ENCODE data around the gene PARP3.
A peak's percentile ranks its signal among the peaks of the same experiment; 100 is the strongest.
"Not testable (repeated sequence)": the region's sequence is repeated elsewhere in the genome, so short reads cannot be mapped to it uniquely, and the experiment has no call there.

Gene PARP3

GRCh38 chr3:51941798-51942602 lies at the start of gene PARP3, which contains the start of gene RRP9:
TSS of gene PARP3 (plus strand) at chr3:51942363. CDS start at chr3:51943356, 993 bp downstream.
TSS of gene RRP9 (minus strand) at chr3:51941904. CDS start at chr3:51941867, 37 bp downstream.
- in situ Hi-C loops (cut with MboI; ENCODE audit: low sequenced_read_pairs), result no loop called here
- H3K4me1 ChIP-seq, result peaks cover 10% of the 10 kb centered on the region
- DNase-seq (ENCODE audit: low spot score in 2 of 2), result peak; percentile 100

GRCh38 chr3:51894391-51894790 lies 47.8 kb upstream of the PARP3 start:
- Histone ChIP-seq H3K4me3 (no peak overlapping the region), H3K27me3 (ENCODE audit: low read depth) (peaks cover 16% of the 10 kb centered on the region), H3K9me3 (no peaks in the 10 kb centered on the region), H3K4me1 (no peaks in the 10 kb centered on the region), H3K36me3 (replicated peaks) (no peaks in the 10 kb centered on the region)
- in situ Hi-C loops (cut with MboI; ENCODE audit: low sequenced_read_pairs), result no loop called here
- no peak for DNase-seq (ENCODE audit: low spot score in 2 of 2)

More at GRCh38 chr3:51941798-51942602, at the start of gene PARP3, which contains the start of gene RRP9:
- H3K27me3 ChIP-seq (ENCODE audit: low read depth), result no peaks in the 10 kb centered on the region
- peak within 1 kb of the TSS; percentile 86 for H3K4me3 ChIP-seq
- H3K36me3 ChIP-seq (replicated peaks), result peaks cover 21% of the 10 kb centered on the region
- no peaks in the 10 kb centered on the region for H3K9me3 ChIP-seq

GRCh38 chr3:51894939-51895338 lies 47.2 kb upstream of the PARP3 start:
- H3K9me3 ChIP-seq, result no peaks in the 10 kb centered on the region
- in situ Hi-C loops (cut with MboI; ENCODE audit: low sequenced_read_pairs), result no loop called here
- no peaks in the 10 kb centered on the region for H3K4me1 ChIP-seq
- DNase-seq (ENCODE audit: low spot score in 2 of 2), result no peak
- H3K36me3 ChIP-seq (replicated peaks), result no peaks in the 10 kb centered on the region
- H3K27me3 ChIP-seq (ENCODE audit: low read depth), result peaks cover 19% of the 10 kb centered on the region
- H3K4me3 ChIP-seq, result no peak overlapping the region

- peaks cover 22% of the 10 kb centered on the region for H3K27me3 ChIP-seq (ENCODE audit: low read depth)
- no peaks in the 10 kb centered on the region for H3K4me1 ChIP-seq
- H3K9me3 ChIP-seq, result no peaks in the 10 kb centered on the region
- no peak for DNase-seq (ENCODE audit: low spot score in 2 of 2)
- no peak overlapping the region for H3K4me3 ChIP-seq
- H3K36me3 ChIP-seq (replicated peaks), result no peaks in the 10 kb centered on the region
- in situ Hi-C loops (cut with MboI; ENCODE audit: low sequenced_read_pairs), result no loop called here
Observed at GRCh38 chr3:51896607-51897305, 45.4 kb upstream of the PARP3 start.

- Histone ChIP-seq H3K9me3 (no peaks in the 10 kb centered on the region), H3K36me3 (replicated peaks) (no peaks in the 10 kb centered on the region), H3K4me1 (no peaks in the 10 kb centered on the region), H3K27me3 (ENCODE audit: low read depth) (peaks cover 22% of the 10 kb centered on the region), H3K4me3 (no peak overlapping the region)
- in situ Hi-C loops (cut with MboI; ENCODE audit: low sequenced_read_pairs), result no loop called here
- no peak for DNase-seq (ENCODE audit: low spot score in 2 of 2)
Observed at GRCh38 chr3:51897391-51897790, 44.8 kb upstream of the PARP3 start.

GRCh38 chr3:51900043-51900442 lies 42.1 kb upstream of the PARP3 start:
- in situ Hi-C loops (cut with MboI; ENCODE audit: low sequenced_read_pairs); DNase-seq (ENCODE audit: low spot score in 2 of 2); H3K9me3 ChIP-seq; H3K4me1 ChIP-seq; H3K36me3 ChIP-seq (replicated peaks); H3K4me3 ChIP-seq: not testable (repeated sequence)
- H3K27me3 ChIP-seq (ENCODE audit: low read depth), result peaks cover 22% of the 10 kb centered on the region

GRCh38 chr3:51902361-51902760 lies 39.8 kb upstream of the PARP3 start:
- H3K36me3 ChIP-seq (replicated peaks); DNase-seq (ENCODE audit: low spot score in 2 of 2); in situ Hi-C loops (cut with MboI; ENCODE audit: low sequenced_read_pairs); H3K4me3 ChIP-seq; H3K9me3 ChIP-seq; H3K4me1 ChIP-seq: not testable (repeated sequence)
- H3K27me3 ChIP-seq (ENCODE audit: low read depth), result peaks cover 22% of the 10 kb centered on the region

- H3K9me3 ChIP-seq, result no peaks in the 10 kb centered on the region
- no peaks in the 10 kb centered on the region for H3K36me3 ChIP-seq (replicated peaks)
- in situ Hi-C loops (cut with MboI; ENCODE audit: low sequenced_read_pairs), result no loop called here
- no peaks in the 10 kb centered on the region for H3K4me1 ChIP-seq
- no peak overlapping the region for H3K4me3 ChIP-seq
- H3K27me3 ChIP-seq (ENCODE audit: low read depth), result peaks cover 8% of the 10 kb centered on the region
- no peak for DNase-seq (ENCODE audit: low spot score in 2 of 2)
Observed at GRCh38 chr3:51904034-51904823, 37.9 kb upstream of the PARP3 start.

- DNase-seq (ENCODE audit: low spot score in 2 of 2), result no peak
- Histone ChIP-seq H3K9me3 (no peaks in the 10 kb centered on the region), H3K27me3 (ENCODE audit: low read depth) (no peaks in the 10 kb centered on the region), H3K36me3 (replicated peaks) (no peaks in the 10 kb centered on the region), H3K4me1 (no peaks in the 10 kb centered on the region), H3K4me3 (no peak overlapping the region)
- in situ Hi-C loops (cut with MboI; ENCODE audit: low sequenced_read_pairs), result no loop called here
Observed at GRCh38 chr3:51908026-51908425, 34.1 kb upstream of the PARP3 start.

- H3K4me1 ChIP-seq, result no peaks in the 10 kb centered on the region
- H3K4me3 ChIP-seq, result no peak overlapping the region
- no peak for DNase-seq (ENCODE audit: low spot score in 2 of 2)
- H3K36me3 ChIP-seq (replicated peaks), result no peaks in the 10 kb centered on the region
- H3K27me3 ChIP-seq (ENCODE audit: low read depth), result 0 out of 2 replicates have a peak, but pooled peaks cover 4% of the 10 kb centered on the region
- no peaks in the 10 kb centered on the region for H3K9me3 ChIP-seq
- in situ Hi-C loops (cut with MboI; ENCODE audit: low sequenced_read_pairs), result no loop called here
Observed at GRCh38 chr3:51916418-51916817, 25.7 kb upstream of the PARP3 start.

GRCh38 chr3:51921081-51921578 lies 21.0 kb upstream of the PARP3 start:
- no peak for DNase-seq (ENCODE audit: low spot score in 2 of 2)
- H3K9me3 ChIP-seq, result no peaks in the 10 kb centered on the region
- no peaks in the 10 kb centered on the region for H3K36me3 ChIP-seq (replicated peaks)
- H3K27me3 ChIP-seq (ENCODE audit: low read depth), result peaks cover 7% of the 10 kb centered on the region; the same call in 1 of the 2 replicates
- in situ Hi-C loops (cut with MboI; ENCODE audit: low sequenced_read_pairs), result no loop called here
- no peaks in the 10 kb centered on the region for H3K4me1 ChIP-seq
- H3K4me3 ChIP-seq, result no peak overlapping the region

GRCh38 chr3:51927061-51927977 lies 14.8 kb upstream of the PARP3 start:
- Histone ChIP-seq H3K4me1 (no peaks in the 10 kb centered on the region), H3K36me3 (replicated peaks) (peaks cover 4% of the 10 kb centered on the region), H3K4me3 (no peak overlapping the region), H3K27me3 (ENCODE audit: low read depth) (peaks cover under 1% of the 10 kb centered on the region; the same call in 1 of the 2 replicates), H3K9me3 (no peaks in the 10 kb centered on the region)
- in situ Hi-C loops (cut with MboI; ENCODE audit: low sequenced_read_pairs), result no loop called here
- no peak for DNase-seq (ENCODE audit: low spot score in 2 of 2)

- in situ Hi-C loops (cut with MboI; ENCODE audit: low sequenced_read_pairs), result no loop called here
- DNase-seq (ENCODE audit: low spot score in 2 of 2), result no peak
- Histone ChIP-seq H3K4me1 (no peaks in the 10 kb centered on the region), H3K4me3 (no peak overlapping the region), H3K36me3 (replicated peaks) (peaks cover 11% of the 10 kb centered on the region), H3K9me3 (no peaks in the 10 kb centered on the region), H3K27me3 (ENCODE audit: low read depth) (no peaks in the 10 kb centered on the region)
Observed at GRCh38 chr3:51928438-51928837, 13.7 kb upstream of the PARP3 start.
